ENCODE measurements around the gene PUM1.

The PUM1 gene

DNA sequence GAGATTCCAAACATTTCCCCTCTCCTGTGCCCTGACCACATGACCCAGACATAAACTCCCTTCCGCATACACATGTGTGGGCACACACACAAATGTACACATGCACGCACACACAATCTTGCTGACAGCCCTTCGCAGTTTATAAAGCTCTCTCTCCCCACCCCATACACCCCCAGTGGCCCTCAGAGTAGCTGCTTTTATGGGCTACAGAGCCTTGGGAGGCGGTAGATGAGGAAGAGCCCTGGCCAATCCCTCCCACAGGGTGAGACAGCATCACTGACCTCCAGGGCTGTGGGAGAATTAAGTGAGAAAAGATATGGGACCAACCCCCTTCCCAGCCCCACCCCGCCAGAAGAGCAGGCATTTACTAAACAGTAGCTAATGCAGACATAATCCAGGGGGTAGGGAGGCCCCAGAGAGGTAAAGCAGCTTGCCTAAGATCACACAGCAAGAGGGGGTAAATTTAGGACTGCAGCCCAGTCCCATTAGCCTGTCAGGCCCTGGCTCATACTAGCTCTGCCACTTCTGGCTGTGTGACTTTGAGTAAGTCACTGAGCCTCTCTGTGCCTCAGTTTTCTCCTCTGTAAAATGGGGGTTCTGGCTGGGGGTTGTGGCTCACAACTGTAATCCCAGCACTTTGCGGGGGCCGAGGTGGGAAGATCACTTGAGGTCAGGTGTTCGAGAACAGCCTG, 162.0 kb downstream of the PUM1 start:
- DNase-seq = no peak

DNA sequence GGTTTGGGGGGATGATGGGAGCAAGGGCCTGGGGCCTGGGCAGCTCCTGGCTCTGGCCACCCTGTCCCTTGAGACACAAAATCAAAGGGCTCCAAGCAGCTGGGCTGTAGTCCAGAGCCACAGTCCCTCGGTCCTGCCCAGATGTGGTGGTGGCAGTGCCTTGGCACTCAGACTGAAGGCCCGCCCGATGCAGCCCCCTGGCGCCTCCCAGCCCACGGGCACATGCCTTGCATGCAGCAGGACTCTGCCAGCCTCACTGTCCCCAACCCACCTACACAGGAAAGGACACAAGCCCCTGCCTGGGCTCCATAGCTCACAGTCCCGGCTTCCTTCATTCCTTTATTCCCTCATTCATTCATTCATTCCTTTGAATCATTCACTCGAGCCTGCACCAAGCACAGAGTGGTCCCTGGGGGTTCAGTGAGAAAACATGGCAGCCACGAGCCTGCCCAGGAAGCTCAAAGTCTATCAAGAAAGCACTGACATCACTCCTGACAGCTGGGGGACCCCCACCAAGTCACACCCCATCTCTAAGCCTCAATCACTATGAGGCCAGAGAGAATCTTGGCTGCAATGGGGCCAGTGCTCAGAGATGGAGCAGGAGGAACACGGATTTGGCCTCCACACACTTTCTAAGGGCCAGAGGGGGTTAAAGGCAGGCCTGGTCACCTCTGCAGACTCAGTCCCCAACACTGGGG, 162.8 kb downstream of the PUM1 start:
- no peak for DNase-seq

DNA sequence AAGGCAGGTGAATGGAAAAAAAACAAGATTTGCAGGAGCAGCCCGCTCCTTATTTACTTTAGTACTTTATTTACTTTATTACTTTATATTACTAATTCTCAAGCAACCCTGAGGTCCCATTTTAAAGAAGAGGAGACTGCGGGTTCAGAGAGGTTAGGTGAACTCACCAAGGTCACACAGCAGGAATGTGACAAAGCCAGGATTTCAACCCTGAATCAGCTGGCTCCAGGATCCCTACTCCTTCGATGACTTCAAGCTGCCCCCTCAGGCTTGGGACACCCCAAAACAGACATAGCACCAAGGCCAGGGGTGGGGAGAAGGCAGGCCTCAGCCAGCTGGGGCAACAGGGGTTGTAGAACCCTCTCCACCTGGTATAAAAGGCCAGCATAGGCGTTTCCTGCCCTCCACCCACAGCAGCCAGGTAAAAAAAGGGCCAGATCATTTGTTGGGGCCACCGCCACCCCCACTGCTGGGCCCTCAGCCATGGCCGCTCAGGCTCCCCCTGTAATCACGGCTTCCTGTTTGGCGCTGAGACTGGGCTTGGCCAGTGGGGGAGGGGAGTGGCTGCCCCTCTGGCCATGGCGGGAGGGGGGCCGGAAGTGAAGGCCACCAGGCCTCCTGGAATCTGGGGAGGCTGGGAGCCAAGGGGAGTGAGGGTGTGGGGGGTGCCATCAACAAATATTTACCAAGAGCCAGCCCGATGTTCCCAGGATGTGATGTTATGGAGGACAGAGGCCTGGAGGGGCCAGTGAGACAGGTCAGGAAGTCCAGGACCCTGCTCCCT, 163.5 kb downstream of the PUM1 start:
- DNase-seq = no peak

DNA sequence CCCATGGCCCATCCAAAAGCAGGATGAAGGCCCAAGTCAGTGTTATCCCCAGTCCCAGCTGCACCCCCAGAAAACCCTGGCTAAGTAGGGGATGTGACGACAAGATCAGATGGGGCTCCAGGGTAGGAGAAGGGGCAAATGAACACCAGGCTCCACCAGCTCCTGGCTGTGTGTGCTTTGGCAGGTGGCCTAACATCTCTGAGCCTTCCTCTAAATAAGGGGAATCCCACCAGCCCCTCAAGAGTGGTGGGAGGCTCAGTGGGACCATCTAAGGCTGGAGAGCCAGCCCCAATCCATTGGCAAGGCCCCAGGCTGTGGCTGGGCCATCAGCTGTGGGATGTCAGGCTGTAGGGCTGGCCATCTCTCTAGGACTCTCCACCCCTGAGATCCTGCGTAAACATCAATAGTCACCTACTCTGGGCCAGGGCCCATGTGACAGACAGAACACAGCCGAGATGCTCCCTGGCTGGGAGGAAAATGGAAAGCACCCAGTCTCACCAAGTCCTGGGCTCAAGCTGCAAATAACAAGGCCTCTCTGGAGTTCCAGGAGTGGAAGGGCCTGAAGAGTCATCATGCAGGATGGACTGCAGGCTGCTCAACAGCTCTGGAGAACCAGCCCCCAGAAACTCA, 164.5 kb downstream of the PUM1 start:
- no peak for DNase-seq

DNA sequence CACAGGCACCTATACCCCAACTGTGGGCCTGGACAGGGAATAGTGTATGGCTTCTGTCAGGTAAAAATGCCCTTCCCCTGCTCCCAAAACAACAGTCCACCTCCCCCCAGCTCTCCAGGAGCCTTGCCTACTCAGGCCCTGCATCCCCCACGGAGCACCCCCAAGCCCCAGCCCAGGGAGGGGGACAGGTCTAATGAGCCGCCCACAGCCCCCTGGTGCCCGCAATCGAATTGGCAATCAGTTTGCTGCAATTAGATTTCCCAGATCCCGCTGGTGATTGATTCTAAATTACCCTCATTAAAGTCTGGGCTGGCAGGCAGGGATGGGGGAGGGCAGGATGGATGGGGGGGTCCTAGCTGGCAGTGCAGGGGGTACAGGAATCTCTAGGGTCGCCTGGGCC, 165.0 kb downstream of the PUM1 start:
- DNase-seq = no peak

DNA sequence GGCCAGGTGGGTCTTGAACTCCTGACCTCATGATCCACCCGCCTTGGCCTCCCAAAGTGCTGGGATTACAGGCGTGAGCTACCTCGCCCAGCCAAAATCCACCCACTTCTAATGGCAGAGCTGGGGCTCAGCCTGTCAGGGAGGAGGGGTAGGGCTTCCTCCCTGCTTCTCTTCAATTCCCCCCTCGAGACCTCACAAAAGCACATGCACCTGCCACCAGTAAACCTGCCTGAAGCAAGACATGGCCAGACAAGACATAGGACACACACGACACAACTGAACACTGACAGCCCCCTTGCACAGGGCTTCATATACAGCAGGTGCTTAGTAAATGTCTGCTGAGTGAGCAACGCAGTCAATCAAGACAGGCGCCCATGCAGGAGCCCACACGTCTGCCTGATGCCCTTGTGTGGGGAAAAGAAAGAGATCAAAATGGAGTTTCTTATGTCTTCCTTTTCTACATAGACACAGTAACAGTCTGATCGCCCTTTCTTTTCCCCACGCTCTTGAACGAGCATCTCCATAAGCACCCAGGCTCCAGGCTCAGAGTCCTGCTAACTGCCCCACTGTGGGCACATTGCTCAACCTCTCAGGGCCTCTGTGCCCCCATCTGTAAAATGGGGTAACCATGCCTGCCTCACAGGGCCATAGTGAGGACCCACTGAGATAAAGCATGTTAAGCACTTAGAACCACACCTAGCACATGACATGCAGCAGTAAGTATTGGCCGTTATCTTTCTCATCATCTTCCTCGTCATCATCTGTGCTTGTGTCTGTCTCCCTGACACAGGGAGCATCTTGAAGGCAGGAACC, 165.7 kb downstream of the PUM1 start:
- DNase-seq = no peak

DNA sequence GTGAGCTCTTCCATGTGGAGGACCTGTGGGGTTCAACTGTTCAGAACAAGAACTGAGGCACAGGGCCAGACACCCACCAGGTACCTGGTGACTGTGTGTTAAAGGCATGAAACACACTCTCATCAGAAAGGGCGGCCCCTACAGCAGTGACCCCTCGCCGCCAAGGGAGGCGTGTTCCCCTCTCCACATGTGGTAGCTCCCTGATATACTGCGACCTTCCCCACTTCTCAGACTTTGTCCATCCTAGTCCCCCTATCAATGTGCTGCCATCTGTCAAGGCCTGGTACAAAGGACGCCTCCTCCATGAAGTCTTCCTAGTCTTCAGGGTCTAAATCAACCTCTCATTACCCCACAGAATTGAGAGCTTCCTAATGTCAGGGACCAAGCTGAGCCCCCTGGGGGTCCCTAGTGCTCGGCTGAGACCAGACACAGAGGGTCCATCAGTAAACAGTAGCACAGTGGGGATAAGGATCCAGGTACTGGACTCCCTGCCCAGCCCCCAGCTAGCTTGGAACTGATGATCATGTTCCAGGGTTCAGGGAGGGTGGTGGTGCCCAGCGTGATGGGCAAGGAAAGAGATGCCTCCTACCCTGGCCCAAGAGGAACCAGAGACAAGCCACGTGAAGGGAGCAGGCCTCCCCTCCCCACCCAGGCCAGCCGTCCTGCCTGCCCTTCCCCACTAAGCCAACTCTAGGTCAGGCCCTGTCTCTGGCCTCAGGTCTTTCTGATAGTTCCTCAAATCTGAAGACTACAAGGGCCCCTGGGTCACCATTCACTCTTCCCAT, 167.3 kb downstream of the PUM1 start:
- no peak for DNase-seq

DNA sequence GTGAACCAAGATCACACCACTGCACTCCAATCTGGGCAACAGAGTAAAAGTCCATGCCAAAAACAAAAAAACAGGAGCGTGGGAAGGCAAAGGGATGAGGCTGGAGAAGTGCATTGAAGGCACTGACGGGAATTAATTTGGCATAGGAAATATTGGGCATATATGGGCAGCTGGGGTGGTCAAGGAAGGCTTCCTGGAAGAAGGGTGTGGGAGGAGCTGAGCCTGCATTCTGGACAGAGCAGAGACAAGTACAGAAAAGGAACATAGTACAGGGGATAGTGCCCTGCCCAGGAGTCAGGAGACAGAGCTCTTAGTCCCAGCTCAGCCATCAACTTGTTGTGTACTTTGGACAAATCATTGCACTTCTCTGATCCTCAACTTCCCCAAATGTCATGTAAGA, 168.6 kb downstream of the PUM1 start:
- DNase-seq = no peak

DNA sequence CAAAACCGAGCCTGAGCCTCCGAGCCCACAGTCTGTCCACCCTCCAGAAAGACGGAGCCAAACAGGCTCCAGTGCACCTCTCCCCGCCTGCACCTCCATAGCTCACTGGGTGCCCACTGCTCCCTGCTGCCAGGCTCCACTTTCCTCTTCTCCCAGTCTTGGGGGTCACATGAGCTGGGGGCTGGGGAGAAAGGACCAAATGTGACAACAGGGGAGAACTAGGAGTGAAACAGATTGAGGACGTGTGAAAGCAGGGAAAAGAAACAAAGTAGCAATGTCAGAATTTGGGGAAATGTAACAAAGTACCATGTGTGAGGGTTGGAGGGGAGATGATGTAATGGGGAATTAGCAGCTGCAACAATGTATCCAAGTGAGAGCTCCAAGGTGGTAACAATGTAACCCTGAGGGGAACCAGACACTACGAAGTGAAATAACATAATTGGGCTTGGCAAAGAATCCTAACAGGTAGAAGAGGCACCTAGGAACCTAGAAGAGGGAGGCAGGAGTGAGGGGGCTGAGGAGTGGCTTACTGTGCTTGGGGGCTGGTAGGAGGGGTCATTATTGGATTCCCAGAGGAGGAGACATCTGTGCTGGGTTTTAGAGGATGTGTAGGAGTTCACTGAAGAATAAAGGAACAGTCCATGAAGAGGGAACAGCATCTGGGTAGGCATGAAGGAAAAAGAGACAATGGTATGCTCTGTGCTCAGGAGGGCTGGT, 169.4 kb downstream of the PUM1 start:
- DNase-seq = no peak

DNA sequence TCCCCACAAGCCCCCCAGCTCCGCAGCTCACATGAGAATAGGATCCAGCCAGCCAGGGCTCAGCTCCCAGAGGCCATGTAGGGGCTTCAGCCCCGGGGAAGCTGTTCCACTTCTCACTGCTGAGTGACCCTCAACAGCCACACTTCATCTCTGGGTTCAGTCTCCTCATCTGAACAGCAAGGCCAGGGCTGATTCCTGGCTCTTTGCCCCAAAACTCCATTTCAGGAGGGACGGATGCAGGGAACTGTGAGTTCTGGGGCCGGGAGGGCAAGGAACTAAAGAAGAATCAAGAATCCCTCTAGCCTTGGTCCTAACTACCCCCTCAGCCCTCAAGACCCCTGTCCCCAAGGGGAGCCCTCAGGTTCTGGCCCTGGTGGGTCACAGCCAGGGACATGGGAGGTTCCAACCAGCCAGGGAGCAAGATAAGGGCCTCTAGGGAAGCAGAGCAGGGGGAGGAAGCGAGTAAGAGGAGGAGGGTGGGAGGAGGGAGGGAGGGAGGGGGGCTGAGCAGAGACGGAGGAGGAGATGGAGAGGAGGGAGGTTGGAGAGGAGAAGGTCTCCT, 170.1 kb downstream of the PUM1 start:
- DNase-seq = no peak

DNA sequence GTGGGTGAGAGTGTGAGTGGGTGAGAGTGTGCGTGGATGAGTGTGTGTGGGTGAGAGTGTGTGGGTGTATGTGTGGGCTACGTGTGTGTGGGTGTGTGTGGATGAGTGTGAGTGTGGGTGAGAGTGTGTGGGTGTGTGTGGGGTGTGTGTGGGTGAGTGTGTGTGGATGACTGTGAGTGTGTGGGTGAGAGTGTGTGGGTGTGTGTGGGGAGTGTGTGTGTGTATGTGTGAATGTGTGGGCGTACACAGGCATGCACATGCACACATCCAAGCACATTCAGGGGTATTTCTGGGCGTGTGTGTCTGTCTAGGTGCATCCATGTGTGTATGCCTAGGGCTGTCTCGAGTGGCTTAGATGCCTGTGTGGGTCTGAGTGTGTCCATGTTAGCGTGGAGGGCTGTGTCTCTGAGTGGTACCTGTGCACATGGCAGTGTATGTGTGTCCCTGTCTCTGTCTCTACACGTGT, 171.0 kb downstream of the PUM1 start:
- no peak for DNase-seq

DNA sequence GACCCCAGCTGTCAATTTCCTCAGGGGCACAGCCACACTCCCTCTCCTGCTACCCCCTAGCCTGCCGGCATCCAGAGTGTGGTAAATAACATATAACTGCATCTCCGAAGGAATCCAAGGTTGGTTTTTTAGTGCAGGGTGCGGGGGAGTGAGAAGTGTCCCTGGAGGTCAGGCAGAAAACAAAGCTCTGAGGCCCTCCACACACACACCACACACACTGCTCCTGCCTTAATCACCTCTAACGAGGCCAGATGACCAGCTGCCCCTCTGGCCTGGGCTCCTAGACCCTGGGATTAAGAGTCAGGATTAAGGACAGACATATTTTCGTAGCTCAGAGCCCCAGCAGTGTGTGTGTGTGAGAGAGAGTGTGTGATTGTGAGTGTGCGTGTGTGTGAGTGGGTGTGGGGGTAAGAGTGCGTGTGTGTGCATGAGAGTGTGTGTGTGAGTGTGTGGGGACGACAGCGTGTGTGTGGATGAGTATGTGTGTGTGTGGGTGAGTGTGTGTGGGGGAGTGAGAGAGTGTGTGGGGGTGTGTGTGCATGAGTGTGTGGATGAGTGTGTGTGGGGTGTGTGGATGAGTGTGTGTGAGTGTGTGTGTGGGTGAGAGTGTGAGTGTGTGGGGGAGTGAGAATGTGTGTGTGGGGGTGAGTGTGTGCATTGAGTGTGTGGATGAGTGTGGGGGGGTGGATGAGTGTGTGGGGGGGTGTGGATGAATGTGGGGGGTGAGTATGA, 171.6 kb downstream of the PUM1 start:
- DNase-seq = no peak

DNA sequence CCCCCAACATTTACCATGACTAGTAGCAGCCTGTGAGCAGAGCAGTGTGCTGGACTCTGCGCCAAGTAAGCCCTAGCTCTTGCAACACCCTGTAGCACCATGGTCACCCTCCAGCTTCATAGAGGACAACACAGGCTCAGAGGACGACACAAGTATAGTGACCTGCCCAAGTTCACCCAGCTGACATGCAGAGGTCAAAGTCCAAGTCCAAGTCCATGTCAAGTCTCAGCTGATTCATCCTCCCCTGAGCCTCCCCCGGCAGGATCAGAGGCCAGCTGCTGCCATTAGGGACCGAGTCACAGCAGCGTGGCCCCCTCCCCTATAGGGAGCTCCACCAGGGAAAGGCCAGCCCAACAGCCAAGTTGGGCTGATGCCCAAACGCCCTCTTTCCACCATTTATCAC, 172.8 kb downstream of the PUM1 start:
- no peak for DNase-seq

DNA sequence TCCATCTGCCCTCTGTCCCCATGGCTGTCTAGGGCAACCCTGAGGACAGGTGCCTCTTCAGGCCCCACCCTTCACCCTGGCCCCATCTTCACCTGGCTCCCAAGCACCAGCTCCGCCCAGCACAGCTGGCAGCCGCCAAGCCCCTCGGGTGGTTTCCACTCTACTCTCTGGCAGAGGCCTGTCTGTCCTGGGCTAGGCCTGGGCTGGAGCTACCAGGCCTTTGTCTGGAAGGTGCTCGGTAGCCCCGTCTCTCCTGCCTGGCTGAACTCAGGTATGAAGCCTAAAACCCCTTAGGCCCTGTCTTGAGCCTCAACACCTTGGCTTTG, 174.3 kb downstream of the PUM1 start:
- DNase-seq = no peak

DNA sequence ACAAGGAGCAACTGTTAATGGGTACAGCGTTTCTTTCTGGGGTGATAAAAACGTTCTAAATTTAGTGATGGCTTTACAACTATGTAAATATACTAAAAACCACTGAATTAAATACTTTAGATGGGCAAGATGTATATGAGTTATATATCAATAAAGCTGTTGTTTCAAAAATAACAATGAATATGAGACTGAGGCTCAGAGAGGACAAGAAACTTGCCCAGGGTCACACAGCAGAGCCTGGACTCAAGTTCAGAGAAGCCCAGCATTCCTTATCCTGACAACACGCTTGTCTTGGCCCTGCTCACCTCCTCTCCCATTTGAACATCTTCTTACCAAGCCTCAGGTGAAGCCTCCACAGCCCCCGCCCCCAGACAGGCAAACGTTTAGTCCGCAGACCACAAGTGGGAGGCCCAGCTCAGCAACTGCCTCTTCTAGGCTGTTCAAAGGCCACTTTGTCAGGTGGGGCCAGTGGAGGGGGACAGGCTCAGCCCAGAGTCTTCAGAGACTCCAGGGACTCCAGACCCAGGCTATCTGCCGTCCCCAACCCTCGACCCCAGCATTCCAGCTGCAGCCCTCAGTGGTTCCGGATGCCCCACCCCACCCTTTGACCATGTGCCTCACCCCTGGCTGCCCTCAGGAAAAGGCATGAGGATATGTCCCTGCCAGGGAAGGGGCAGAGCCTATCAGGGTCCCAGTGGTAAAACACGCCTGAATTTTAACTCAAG, 174.9 kb downstream of the PUM1 start:
- no peak for DNase-seq

DNA sequence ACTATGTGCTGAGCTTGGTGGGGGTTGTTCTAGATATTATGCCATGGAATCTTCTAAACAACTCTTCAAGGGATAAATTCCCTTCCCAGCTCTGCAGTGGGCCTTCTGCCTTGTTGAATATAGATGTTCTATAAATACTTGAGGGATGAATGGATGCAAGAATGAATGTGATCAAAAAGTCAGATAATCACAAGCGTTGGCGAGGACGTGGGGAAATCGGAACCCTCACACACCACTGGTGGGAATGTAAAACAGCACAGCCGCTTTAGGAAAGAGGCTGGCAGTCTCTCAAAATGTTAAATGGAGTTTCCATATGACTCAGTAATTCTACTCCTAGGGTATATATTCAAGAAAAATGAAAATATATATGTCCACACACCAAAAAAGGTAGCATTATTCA, 176.0 kb downstream of the PUM1 start:
- DNase-seq = no peak

DNA sequence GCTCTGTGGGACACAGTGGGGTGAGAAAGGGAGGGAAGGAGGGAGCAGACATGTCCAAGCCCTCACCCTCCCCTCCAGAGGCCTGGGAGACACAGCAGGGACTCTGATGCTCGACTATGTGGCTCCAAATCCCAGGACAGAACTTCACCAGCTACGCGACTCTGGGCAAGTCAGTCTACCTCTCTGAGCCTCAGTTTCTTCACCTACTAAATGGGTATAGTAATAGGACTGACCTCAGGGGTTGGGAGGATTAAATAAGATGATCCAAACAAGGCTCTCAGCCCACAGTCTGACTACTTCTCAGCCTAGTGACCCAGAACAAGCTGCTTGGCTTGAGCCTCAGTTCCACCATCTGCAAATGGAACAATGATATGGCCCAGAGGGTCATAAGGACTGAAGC, 176.5 kb downstream of the PUM1 start:
- no peak for DNase-seq

DNA sequence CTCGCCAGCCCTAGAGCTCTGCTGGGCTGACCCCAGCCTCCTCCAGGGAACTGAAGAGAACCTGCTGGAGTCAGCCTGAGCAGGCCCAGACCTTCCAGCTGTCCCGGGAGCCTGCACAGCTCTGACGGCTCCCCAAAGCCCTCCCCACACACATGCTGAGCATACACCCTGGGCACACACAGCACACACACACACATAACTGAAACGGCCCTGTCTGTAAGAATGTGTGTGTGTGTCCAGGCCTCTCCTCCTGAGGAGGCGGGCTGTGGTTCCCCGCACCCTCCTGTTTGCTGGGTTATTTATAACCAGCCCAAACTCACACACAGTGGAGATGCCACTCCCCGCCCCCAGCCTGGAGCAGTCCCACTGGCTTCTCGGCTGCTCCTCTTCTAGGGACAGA, 177.1 kb downstream of the PUM1 start:
- DNase-seq = no peak

All from activated gamma-delta T cell treated with Interleukin-2 at 50 U/mL for 16 hours (primary cell).